Body of pancreas (tissue), 4 donors: ENCODE data around the gene GRID1.

Experiments used
- CTCF ChIP-seq, 7 experiments: fragments of 450-650 bp in 4 of 7; fragments of 200-600 bp in 3 of 7; sonication (generic) in 3 of 7; IDR thresholded peaks; one replicate each; pipeline ENCODE4 v1.5.1; 2016 to 2019; ENCODE audit warnings: antibody characterized with exemption in 7 of 7
- POLR2A ChIP-seq, 3 donors: fragments of 450-650 bp; IDR thresholded peaks; one replicate each; pipeline ENCODE4 v1.6.1; 2016; ENCODE audit warnings: antibody characterized with exemption in 3 of 3, mild to moderate bottlenecking in 2 of 3

- TF ChIP-seq CTCF (IDR thresholded peaks at IDR 0.05) (no peak), POLR2A (IDR thresholded peaks at IDR 0.05) (no peak)
Observed at GRCh38 chr10:85874208-85874607, 492.4 kb downstream of the GRID1 start.
